ENCODE results near the gene PPP1R18. TPM values are rescaled to one million over a fixed set of nuclear protein-coding genes. Genes with fewer than 3 reads are reported as not detected.

Gene PPP1R18
- total RNA-seq, 2 donors from 2014 or later, result 14.5 to 20.0 TPM

GRCh38 chr6:30730601-30731435, 44.4 kb upstream of the PPP1R18 start:
- TF ChIP-seq POLR2A (IDR thresholded peaks at IDR 0.05), result no peak
- TF ChIP-seq CTCF (IDR thresholded peaks at IDR 0.05), result peak; percentile 75 to 95 (median 92)
- 18 to 31% methylated on average over 18 to 30 of the region's 30 CpGs for WGBS, 2 donors
- DNase-seq (peak; percentile 90 to 93 (median 92)), ATAC-seq (peak; percentile 97)
- Histone ChIP-seq H3K36me3 (replicated peaks in 1 of 2; ENCODE audit: insufficient read depth in 1 of 2, low read depth in 2 of 2) (peaks cover 0 to 19% of the 10 kb centered on the region in 2 donors), H3K9me3 (no peaks in the 10 kb centered on the region), H3K4me3 (no peak overlapping the region), H3K27me3 (no peaks in the 10 kb centered on the region), H3K27ac (peak overlapping the region in 3 of 4 donors; percentile 18 to 64 (median 23)), H3K4me1 (peaks cover 11% of the 10 kb centered on the region)
- intact Hi-C loops (cut with DNase I), result no loop called here

GRCh38 chr6:30727920-30728553, 41.6 kb upstream of the PPP1R18 start:
- intact Hi-C loops (cut with DNase I), result loop anchor here (5.0 kb wide), 1 partner anchor 46 kb away; no protein-coding TSS in a partner anchor
- no peaks in the 10 kb centered on the region for H3K27me3 ChIP-seq
- ATAC-seq (no peak), DNase-seq (no peak)
- no peak overlapping the region for H3K4me3 ChIP-seq
- TF ChIP-seq POLR2A (IDR thresholded peaks at IDR 0.05) (no peak), CTCF (IDR thresholded peaks at IDR 0.05) (no peak)
- H3K9me3 ChIP-seq, result no peaks in the 10 kb centered on the region
- WGBS, 2 donors, result 65 to 71% methylated on average over 7 of the region's 7 CpGs
- H3K4me1 ChIP-seq, result peaks cover 31% of the 10 kb centered on the region
- H3K27ac ChIP-seq, result no peak overlapping the region
- H3K36me3 ChIP-seq (replicated peaks in 1 of 2; ENCODE audit: insufficient read depth in 1 of 2, low read depth in 2 of 2), result peaks cover 9 to 29% of the 10 kb centered on the region in 2 donors

- Histone ChIP-seq H3K27me3 (no peaks in the 10 kb centered on the region), H3K4me1 (peaks cover 42% of the 10 kb centered on the region), H3K36me3 (replicated peaks in 1 of 2; ENCODE audit: insufficient read depth in 1 of 2, low read depth in 2 of 2) (peaks cover 9 to 33% of the 10 kb centered on the region in 2 donors), H3K27ac (peak overlapping the region in 1 of 4 donors; percentile 5), H3K4me3 (no peak overlapping the region), H3K9me3 (no peaks in the 10 kb centered on the region)
- no peak for ATAC-seq
- intact Hi-C loops (cut with DNase I), result loop anchor here (5.0 kb wide), 1 partner anchor 44 kb away; no protein-coding TSS in a partner anchor
- 90 to 94% methylated on average over 11 of the region's 11 CpGs for WGBS, 2 donors
- DNase-seq, result no peak
- TF ChIP-seq POLR2A (IDR thresholded peaks at IDR 0.05), result no peak
- no peak for TF ChIP-seq CTCF (IDR thresholded peaks at IDR 0.05)
These were observed 40.3 kb upstream of the PPP1R18 start for GRCh38 chr6:30726506-30727413.

GRCh38 chr6:30725713-30726505, 39.5 kb upstream of the PPP1R18 start:
- TF ChIP-seq POLR2A (IDR thresholded peaks at IDR 0.05) (no peak), CTCF (IDR thresholded peaks at IDR 0.05) (no peak)
- peaks cover 42% of the 10 kb centered on the region for H3K4me1 ChIP-seq
- no peaks in the 10 kb centered on the region for H3K27me3 ChIP-seq
- no peak overlapping the region for H3K4me3 ChIP-seq
- WGBS, 2 donors, result 44 to 70% methylated on average over 2 to 3 of the region's 3 CpGs
- H3K36me3 ChIP-seq (replicated peaks in 1 of 2; ENCODE audit: insufficient read depth in 1 of 2, low read depth in 2 of 2), result peaks cover 9 to 33% of the 10 kb centered on the region in 2 donors
- H3K27ac ChIP-seq, result no peak overlapping the region
- DNase-seq (no peak), ATAC-seq (no peak)
- intact Hi-C loops (cut with DNase I), result loop anchor here (5.0 kb wide), 1 partner anchor 44 kb away; no protein-coding TSS in a partner anchor
- H3K9me3 ChIP-seq, result no peaks in the 10 kb centered on the region

All from body of pancreas (tissue), 4 donors.